ENCODE data around the gene XBP1. TPM values are rescaled to one million over a fixed set of nuclear protein-coding genes. Genes with fewer than 3 reads are reported as not detected.

The XBP1 gene
- total and polyA plus RNA-seq, 2 of the 13 experiments (the other 11 are each of a cell fraction or from before 2014, with no cell fraction given), result 416 to 427 TPM

- TF ChIP-seq ZSCAN31 (CRISPR knock-in tag; IDR thresholded peaks at IDR 0.05; ENCODE audit: low read depth) (peak; percentile 76; the same call in 1 of the 2 replicates), AHR (CRISPR knock-in tag; IDR thresholded peaks at IDR 0.05) (peak; percentile 52; the same call in 1 of the 2 replicates), ZUFSP (CRISPR knock-in tag; IDR thresholded peaks at IDR 0.05; ENCODE audit: borderline replicate concordance) (no peak), TBL1XR1 (IDR thresholded peaks at IDR 0.05; ENCODE audit: borderline replicate concordance, low read length, partially characterized antibody) (peak; percentile 37), HIVEP1 (CRISPR knock-in tag; IDR thresholded peaks at IDR 0.05) (peak; percentile 39; the same call in 1 of the 2 replicates), ZNF775 (CRISPR knock-in tag; IDR thresholded peaks at IDR 0.05; ENCODE audit: borderline replicate concordance) (no peak), PRMT3 (CRISPR knock-in tag; IDR thresholded peaks at IDR 0.05; ENCODE audit: borderline replicate concordance, low read depth) (no peak), MTF2 (CRISPR knock-in tag; IDR thresholded peaks at IDR 0.05; ENCODE audit: borderline replicate concordance) (no peak), ATF5 (CRISPR knock-in tag; IDR thresholded peaks at IDR 0.05; ENCODE audit: low read depth) (no peak), PHF5A (CRISPR knock-in tag; IDR thresholded peaks at IDR 0.05; ENCODE audit: low read depth, unreplicated experiment) (no peak), RFX1 (IDR thresholded peaks at IDR 0.05) (no peak), SOX13 (IDR thresholded peaks at IDR 0.05) (peak; percentile 59), SOX13 (CRISPR knock-in tag; conservative IDR thresholded peaks at IDR 0.05 in 1 of 2, IDR thresholded peaks at IDR 0.05 in 1 of 2) (peak in 1 of 2 experiments; percentile 91; a peak in 2 of 4 replicates), ZSCAN5A (CRISPR knock-in tag; IDR thresholded peaks at IDR 0.05; ENCODE audit: borderline replicate concordance) (0 out of 2 replicates have a peak, but pooled peaks have one; percentile 47), ZBTB20 (CRISPR knock-in tag; IDR thresholded peaks at IDR 0.05; ENCODE audit: borderline replicate concordance, low read depth) (peak; percentile 38; the same call in 1 of the 2 replicates), POLR2G (IDR thresholded peaks at IDR 0.05; ENCODE audit: low read depth, low read length) (peak; percentile 74), ELF4 (CRISPR knock-in tag; IDR thresholded peaks at IDR 0.05; ENCODE audit: borderline replicate concordance) (peak; percentile 46; the same call in 1 of the 2 replicates), LCORL (IDR thresholded peaks at IDR 0.05) (0 out of 2 replicates have a peak, but pooled peaks have one; percentile 3), LCORL (CRISPR knock-in tag; IDR thresholded peaks at IDR 0.05) (peak; percentile 90), JUN (CRISPR knock-in tag; IDR thresholded peaks at IDR 0.05) (peak; percentile 77), ZNF350 (CRISPR knock-in tag; IDR thresholded peaks at IDR 0.05; ENCODE audit: borderline replicate concordance, low read depth) (peak; percentile 61; the same call in 1 of the 2 replicates), ZNF362 (CRISPR knock-in tag; IDR thresholded peaks at IDR 0.05; ENCODE audit: borderline replicate concordance) (peak; percentile 65), PITX1 (CRISPR knock-in tag; IDR thresholded peaks at IDR 0.05) (peak; percentile 88), GABPA (IDR thresholded peaks at IDR 0.05; ENCODE audit: low read depth, low read length) (no peak), GABPA (CRISPR knock-in tag; IDR thresholded peaks at IDR 0.05; ENCODE audit: low read depth) (peak; percentile 74)
Observed at GRCh38 chr22:28813772-28814518, 13.6 kb upstream of the XBP1 start (continued).

Data from HepG2 (cell line).